ENCODE measurements around the gene PIK3R1. TPM values are rescaled to one million over a fixed set of nuclear protein-coding genes. Genes with fewer than 3 reads are reported as not detected.

The PIK3R1 gene
- total RNA-seq, 4 donors from 2014 or later, result 69.3 to 113 (median 87.5) TPM

DNA sequence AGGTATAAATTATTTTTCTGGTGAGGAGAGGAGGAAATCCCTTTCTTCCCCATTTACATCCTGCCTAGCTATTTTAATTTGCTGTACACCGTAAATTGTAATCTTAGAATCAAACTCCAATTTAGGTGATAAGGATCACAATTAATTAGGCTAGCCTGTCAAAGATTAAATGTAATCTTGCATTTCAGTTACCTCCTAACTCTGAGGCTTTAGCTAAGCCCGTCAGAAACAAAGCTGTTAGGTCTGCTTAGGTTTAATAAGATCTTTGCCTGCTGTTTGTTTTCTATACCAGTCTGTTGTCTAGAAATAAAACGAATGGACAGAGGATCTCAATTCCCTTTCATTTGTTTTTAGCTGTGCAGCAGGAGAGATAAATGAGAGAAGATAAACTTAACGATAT is 51.5 kb downstream of the PIK3R1 start:
- peaks cover 0 to 83% (median 24%) of the 10 kb centered on the region in 4 donors for H3K4me1 ChIP-seq
- no peaks in the 10 kb centered on the region for H3K27me3 ChIP-seq
- H3K9me3 ChIP-seq, result no peaks in the 10 kb centered on the region
- TF ChIP-seq CTCF (IDR thresholded peaks at IDR 0.05), result no peak
- TF ChIP-seq POLR2A (IDR thresholded peaks at IDR 0.05), result no peak
- peak overlapping the region in 2 of 4 donors; percentile 76 to 82 for H3K27ac ChIP-seq
- DNase-seq, result no peak
- H3K36me3 ChIP-seq, result no peaks in the 10 kb centered on the region
- no peak overlapping the region for H3K4me3 ChIP-seq

DNA sequence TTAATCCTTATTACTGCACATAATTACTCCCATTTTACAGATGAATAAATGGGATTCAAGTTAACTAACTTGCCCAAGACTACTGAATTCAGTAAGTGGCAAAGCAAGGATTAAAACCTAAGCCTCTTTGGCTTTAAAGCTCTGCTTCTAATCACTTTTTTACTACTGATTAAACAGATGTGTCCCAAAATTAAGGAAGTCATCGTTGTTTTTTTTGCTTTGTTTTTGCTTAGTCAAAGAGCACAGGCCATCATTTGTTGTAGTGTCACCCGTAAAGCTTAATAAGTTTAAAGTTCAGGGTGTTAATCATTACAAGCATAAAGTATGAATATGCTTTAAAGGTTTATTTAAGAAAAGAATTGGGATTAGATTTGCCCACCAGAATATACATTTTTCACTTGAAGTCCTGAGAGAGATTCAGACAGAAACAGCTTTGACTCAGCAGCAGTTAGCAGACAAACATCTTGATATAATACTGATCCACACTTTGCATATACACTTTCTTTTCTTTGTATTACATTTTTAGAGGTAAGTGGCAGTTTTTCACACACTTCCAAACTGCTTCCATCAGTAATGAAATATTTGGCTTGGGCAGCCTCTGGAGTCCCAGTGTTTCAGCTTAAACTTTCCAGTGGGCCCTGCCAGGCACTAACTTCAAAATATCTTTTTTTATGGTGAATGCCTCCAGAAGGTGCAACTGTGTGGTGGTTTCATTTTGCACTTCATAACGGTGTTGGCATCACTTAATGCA is 52.7 kb downstream of the PIK3R1 start:
- peaks cover 0 to 88% (median 24%) of the 10 kb centered on the region in 4 donors for H3K4me1 ChIP-seq
- H3K4me3 ChIP-seq, result no peak overlapping the region
- H3K9me3 ChIP-seq, result no peaks in the 10 kb centered on the region
- TF ChIP-seq POLR2A (IDR thresholded peaks at IDR 0.05), result no peak
- TF ChIP-seq CTCF (IDR thresholded peaks at IDR 0.05), result no peak
- H3K27me3 ChIP-seq, result no peaks in the 10 kb centered on the region
- peak overlapping the region in 2 of 4 donors; percentile 76 to 82 for H3K27ac ChIP-seq
- H3K36me3 ChIP-seq, result peaks cover 0 to 4% (median 0%) of the 10 kb centered on the region in 3 donors
- no peak for DNase-seq

- Histone ChIP-seq H3K9me3 (no peaks in the 10 kb centered on the region), H3K27ac (peak overlapping the region in 2 of 4 donors; percentile 76 to 82), H3K4me3 (no peak overlapping the region), H3K27me3 (no peaks in the 10 kb centered on the region), H3K4me1 (peaks cover 0 to 83% (median 24%) of the 10 kb centered on the region in 4 donors), H3K36me3 (peaks cover 0 to 9% (median 0%) of the 10 kb centered on the region in 3 donors)
- TF ChIP-seq CTCF (IDR thresholded peaks at IDR 0.05), result no peak
- TF ChIP-seq POLR2A (IDR thresholded peaks at IDR 0.05), result no peak
- no peak for DNase-seq
Measured at GRCh38 chr5:68268852-68269130, 53.2 kb downstream of the PIK3R1 start.

DNA sequence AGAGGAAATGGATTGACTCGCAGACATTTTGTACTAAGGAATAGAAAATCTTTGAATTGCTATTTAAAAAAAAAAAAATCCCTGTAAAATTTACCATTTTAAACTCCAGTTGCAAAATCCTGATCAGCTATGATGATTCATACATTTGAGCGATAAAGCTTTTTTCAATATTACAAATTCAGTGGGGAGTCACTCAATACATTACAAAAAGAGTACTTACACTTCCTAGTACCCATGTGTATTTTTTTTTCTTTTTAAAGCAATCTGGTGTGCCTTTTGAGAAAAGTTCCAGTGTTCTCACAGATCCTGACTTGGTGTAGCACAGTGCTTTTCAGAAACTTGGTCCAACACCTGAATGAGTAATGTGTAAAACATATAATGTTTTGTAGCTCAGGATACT is 54.3 kb downstream of the PIK3R1 start:
- Histone ChIP-seq H3K36me3 (peaks cover 0 to 18% (median 0%) of the 10 kb centered on the region in 3 donors), H3K4me1 (peaks cover 0 to 74% (median 22%) of the 10 kb centered on the region in 4 donors), H3K27ac (no peak overlapping the region), H3K4me3 (no peak overlapping the region), H3K9me3 (no peaks in the 10 kb centered on the region), H3K27me3 (no peaks in the 10 kb centered on the region)
- no peak for DNase-seq
- TF ChIP-seq POLR2A (IDR thresholded peaks at IDR 0.05), result no peak
- TF ChIP-seq CTCF (IDR thresholded peaks at IDR 0.05), result no peak

DNA sequence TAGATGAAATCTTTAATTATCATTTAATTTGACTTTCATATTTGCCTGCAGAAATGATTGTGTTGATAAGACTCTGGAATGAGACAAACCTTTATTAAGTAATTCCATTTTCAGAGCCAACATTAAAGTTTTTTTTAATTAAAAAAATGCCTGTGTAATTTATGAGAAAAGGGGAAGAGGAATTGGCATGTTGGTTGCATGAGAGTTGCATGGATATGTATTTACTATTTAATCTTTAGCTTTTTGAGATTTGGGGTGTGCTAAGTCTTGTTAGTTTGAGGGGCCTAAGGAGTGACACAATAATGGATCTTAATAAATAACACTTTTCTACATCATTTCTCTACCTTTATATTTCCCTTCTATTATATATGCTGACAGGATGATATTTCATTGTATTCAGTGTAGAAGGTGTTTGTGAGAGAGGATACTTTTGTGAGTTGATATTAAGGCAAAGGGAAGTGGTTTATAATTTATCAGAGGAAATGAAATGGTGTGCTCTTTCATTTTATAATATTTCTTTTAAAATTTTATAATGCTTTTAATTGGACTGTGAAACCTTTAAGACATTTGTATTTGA is 54.9 kb downstream of the PIK3R1 start:
- Histone ChIP-seq H3K4me1 (peaks cover 0 to 72% (median 17%) of the 10 kb centered on the region in 4 donors), H3K4me3 (no peak overlapping the region), H3K9me3 (no peaks in the 10 kb centered on the region), H3K36me3 (peaks cover 0 to 25% (median 0%) of the 10 kb centered on the region in 3 donors), H3K27me3 (no peaks in the 10 kb centered on the region), H3K27ac (no peak overlapping the region)
- no peak for TF ChIP-seq POLR2A (IDR thresholded peaks at IDR 0.05)
- TF ChIP-seq CTCF (IDR thresholded peaks at IDR 0.05), result no peak
- DNase-seq, result no peak

Measured in Peyer's patch (tissue), 4 donors.